Suprapubic skin (tissue), 4 donors: ENCODE measurements around the gene OR51V1. TPM values are rescaled to one million over a fixed set of nuclear protein-coding genes. Genes with fewer than 3 reads are reported as not detected.

Source experiments
- DNase-seq, 2 donors: peaks; one replicate each; pipeline ENCODE4 v3.0.0-alpha.2; 2019; ENCODE audit warnings: low spot score in 2 of 2
- H3K27ac ChIP-seq: fragments of 200-600 bp; sonication (generic); one replicate; pipeline ENCODE4 v1.5.1; 2019
- H3K27me3 ChIP-seq: fragments of 200-600 bp; sonication (generic); one replicate; pipeline ENCODE4 v1.5.1; 2019
- H3K36me3 ChIP-seq: fragments of 200-600 bp; sonication (generic); one replicate; pipeline ENCODE4 v1.5.1; 2019
- H3K4me1 ChIP-seq: fragments of 200-600 bp; sonication (generic); one replicate; pipeline ENCODE4 v1.5.1; 2019
- H3K4me3 ChIP-seq: fragments of 200-600 bp; sonication (generic); one replicate; pipeline ENCODE4 v1.5.1; 2019; ENCODE audit warnings: mild to moderate bottlenecking
- H3K9me3 ChIP-seq: fragments of 200-600 bp; sonication (generic); one replicate; pipeline ENCODE4 v1.5.1; 2019
- EP300 ChIP-seq: sonication (generic); formaldehyde crosslinking; IDR thresholded peaks from one replicate; pipeline ENCODE4 v1.6.1; 2017; ENCODE audit warnings: antibody characterized with exemption
- POLR2A ChIP-seq, 2 donors: fragments of 450-650 bp; IDR thresholded peaks; one replicate each; pipeline ENCODE4 v1.6.1; 2017; ENCODE audit warnings: antibody characterized with exemption in 2 of 2, mild to moderate bottlenecking in 2 of 2, moderate library complexity in 2 of 2
- POLR2AphosphoS5 ChIP-seq, 3 donors: sonication (generic); formaldehyde crosslinking; IDR thresholded peaks; one replicate each; pipeline ENCODE4 v1.6.1; 2017; ENCODE audit warnings: antibody characterized with exemption in 3 of 3
- WGBS: methylation state at CpG from one replicate; pipeline ENCODE4 v1.1.5; 2018; 5-methylcytosine and 5-hydroxymethylcytosine counted together
- total RNA-seq, 4 donors: library from RNA; depleted of rRNA; stranded (reverse); fragments of >200 nt; gene quantifications; one replicate each; pipeline ENCODE4 v1.1.0, GENCODE V29; 2016
- TF ChIP-seq, protein P1 (sequence below), 2 donors: fragments of 200-600 bp in 1 of 2; fragments of 450-650 bp in 1 of 2; sonication (generic) in 1 of 2; IDR thresholded peaks; one replicate each; pipeline ENCODE4 v1.5.1; 2016 to 2019; ENCODE audit warnings: antibody characterized with exemption in 2 of 2, mild to moderate bottlenecking in 1 of 2, moderate library complexity in 1 of 2

OR51V1 gene
- total RNA-seq, 4 donors from 2014 or later: not detected

GRCh38 chr11:5229796-5230195, 29.3 kb upstream of the OR51V1 start:
- 89% methylated on average over 2 of the region's 2 CpGs for WGBS

GRCh38 chr11:5229356-5229755, 28.9 kb upstream of the OR51V1 start:
- TF ChIP-seq EP300: no peak
- TF ChIP-seq, protein P1, sequence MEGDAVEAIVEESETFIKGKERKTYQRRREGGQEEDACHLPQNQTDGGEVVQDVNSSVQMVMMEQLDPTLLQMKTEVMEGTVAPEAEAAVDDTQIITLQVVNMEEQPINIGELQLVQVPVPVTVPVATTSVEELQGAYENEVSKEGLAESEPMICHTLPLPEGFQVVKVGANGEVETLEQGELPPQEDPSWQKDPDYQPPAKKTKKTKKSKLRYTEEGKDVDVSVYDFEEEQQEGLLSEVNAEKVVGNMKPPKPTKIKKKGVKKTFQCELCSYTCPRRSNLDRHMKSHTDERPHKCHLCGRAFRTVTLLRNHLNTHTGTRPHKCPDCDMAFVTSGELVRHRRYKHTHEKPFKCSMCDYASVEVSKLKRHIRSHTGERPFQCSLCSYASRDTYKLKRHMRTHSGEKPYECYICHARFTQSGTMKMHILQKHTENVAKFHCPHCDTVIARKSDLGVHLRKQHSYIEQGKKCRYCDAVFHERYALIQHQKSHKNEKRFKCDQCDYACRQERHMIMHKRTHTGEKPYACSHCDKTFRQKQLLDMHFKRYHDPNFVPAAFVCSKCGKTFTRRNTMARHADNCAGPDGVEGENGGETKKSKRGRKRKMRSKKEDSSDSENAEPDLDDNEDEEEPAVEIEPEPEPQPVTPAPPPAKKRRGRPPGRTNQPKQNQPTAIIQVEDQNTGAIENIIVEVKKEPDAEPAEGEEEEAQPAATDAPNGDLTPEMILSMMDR (IDR thresholded peaks at IDR 0.05): no peak
- no peak for TF ChIP-seq POLR2A (IDR thresholded peaks at IDR 0.05)
- no peak for TF ChIP-seq POLR2AphosphoS5 (IDR thresholded peaks at IDR 0.05)
- Histone ChIP-seq H3K27ac (no peak overlapping the region), H3K36me3 (no peaks in the 10 kb centered on the region), H3K4me3 (no peak overlapping the region), H3K4me1 (no peaks in the 10 kb centered on the region), H3K9me3 (no peaks in the 10 kb centered on the region), H3K27me3 (no peaks in the 10 kb centered on the region)
- 82% methylated on average over 1 of the region's 1 CpG for WGBS
- DNase-seq: no peak

More at GRCh38 chr11:5229796-5230195, 29.3 kb upstream of the OR51V1 start:
- Histone ChIP-seq H3K36me3 (no peaks in the 10 kb centered on the region), H3K4me1 (no peaks in the 10 kb centered on the region), H3K27ac (no peak overlapping the region), H3K9me3 (no peaks in the 10 kb centered on the region), H3K4me3 (no peak overlapping the region), H3K27me3 (no peaks in the 10 kb centered on the region)
- TF ChIP-seq EP300 (no peak), POLR2AphosphoS5 (IDR thresholded peaks at IDR 0.05) (no peak), POLR2A (IDR thresholded peaks at IDR 0.05) (no peak)
- TF ChIP-seq, protein P1 (IDR thresholded peaks at IDR 0.05): no peak
- no peak for DNase-seq

DNA sequence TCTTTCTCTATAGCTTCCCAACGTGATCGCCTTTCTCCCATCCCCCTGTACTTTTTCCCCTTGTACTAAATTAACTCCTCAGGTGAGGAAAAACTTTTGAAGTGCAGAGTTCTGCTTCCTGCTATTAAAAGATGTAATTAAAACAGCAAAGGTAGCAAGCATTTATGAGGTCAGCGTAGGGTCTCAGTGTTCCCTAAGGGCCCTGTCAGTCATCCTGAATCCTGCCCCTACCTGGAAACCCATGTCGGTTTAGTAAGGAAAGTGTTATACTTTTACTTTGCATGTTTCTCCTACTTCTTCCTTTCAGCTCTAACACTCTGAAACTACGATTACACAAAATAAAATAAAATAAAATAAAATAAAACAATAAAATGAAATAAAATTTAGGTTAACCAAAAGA, 27.6 kb upstream of the OR51V1 start:
- 35% methylated on average over 5 of the region's 5 CpGs for WGBS
- no peak for DNase-seq
- Histone ChIP-seq H3K4me1 (no peaks in the 10 kb centered on the region), H3K36me3 (no peaks in the 10 kb centered on the region), H3K4me3 (no peak overlapping the region), H3K9me3 (no peaks in the 10 kb centered on the region), H3K27me3 (no peaks in the 10 kb centered on the region), H3K27ac (no peak overlapping the region)
- TF ChIP-seq POLR2A (IDR thresholded peaks at IDR 0.05) (no peak), EP300 (no peak), POLR2AphosphoS5 (IDR thresholded peaks at IDR 0.05) (no peak)
- TF ChIP-seq, protein P1 (IDR thresholded peaks at IDR 0.05): no peak

- 37% methylated on average over 1 of the region's 1 CpG for WGBS
- TF ChIP-seq POLR2AphosphoS5 (IDR thresholded peaks at IDR 0.05) (no peak), EP300 (no peak)
- no peak overlapping the region for H3K4me3 ChIP-seq
- H3K9me3 ChIP-seq: no peaks in the 10 kb centered on the region
- H3K4me1 ChIP-seq: no peaks in the 10 kb centered on the region
- DNase-seq: no peak
- no peaks in the 10 kb centered on the region for H3K36me3 ChIP-seq
- no peaks in the 10 kb centered on the region for H3K27me3 ChIP-seq
- H3K27ac ChIP-seq: no peak overlapping the region
These were observed 27.2 kb upstream of the OR51V1 start for GRCh38 chr11:5227681-5228080.

GRCh38 chr11:5226732-5227310, 26.3 kb upstream of the OR51V1 start, which contains the start of gene HBB:
TSS of gene HBB (minus strand) at chr11:5227071. CDS start at chr11:5227021, 50 bp downstream.
- 73% methylated on average over 3 of the region's 3 CpGs for WGBS
- DNase-seq: no peak
- Histone ChIP-seq H3K27me3 (no peaks in the 10 kb centered on the region), H3K36me3 (no peaks in the 10 kb centered on the region), H3K4me3 (no peak within 1 kb of the TSS), H3K27ac (no peak within 1 kb of the TSS), H3K4me1 (no peaks in the 10 kb centered on the region), H3K9me3 (no peaks in the 10 kb centered on the region)
- TF ChIP-seq EP300 (no peak), POLR2A (IDR thresholded peaks at IDR 0.05) (no peak), POLR2AphosphoS5 (IDR thresholded peaks at IDR 0.05) (no peak)
- TF ChIP-seq, protein P1 (IDR thresholded peaks at IDR 0.05): no peak

DNA sequence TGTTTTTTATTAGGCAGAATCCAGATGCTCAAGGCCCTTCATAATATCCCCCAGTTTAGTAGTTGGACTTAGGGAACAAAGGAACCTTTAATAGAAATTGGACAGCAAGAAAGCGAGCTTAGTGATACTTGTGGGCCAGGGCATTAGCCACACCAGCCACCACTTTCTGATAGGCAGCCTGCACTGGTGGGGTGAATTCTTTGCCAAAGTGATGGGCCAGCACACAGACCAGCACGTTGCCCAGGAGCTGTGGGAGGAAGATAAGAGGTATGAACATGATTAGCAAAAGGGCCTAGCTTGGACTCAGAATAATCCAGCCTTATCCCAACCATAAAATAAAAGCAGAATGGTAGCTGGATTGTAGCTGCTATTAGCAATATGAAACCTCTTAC, 25.0 kb upstream of the OR51V1 start:
- 73% methylated on average over 2 of the region's 2 CpGs for WGBS
- H3K9me3 ChIP-seq: no peaks in the 10 kb centered on the region
- no peaks in the 10 kb centered on the region for H3K4me1 ChIP-seq
- no peaks in the 10 kb centered on the region for H3K36me3 ChIP-seq
- TF ChIP-seq POLR2A (IDR thresholded peaks at IDR 0.05): no peak
- no peak for TF ChIP-seq EP300
- TF ChIP-seq, protein P1 (IDR thresholded peaks at IDR 0.05): no peak
- H3K27ac ChIP-seq: no peak overlapping the region
- no peak for DNase-seq
- H3K27me3 ChIP-seq: no peaks in the 10 kb centered on the region
- H3K4me3 ChIP-seq: no peak overlapping the region
